ENCODE measurements around the gene TMEM269.
A peak's percentile ranks its signal among the peaks of the same experiment; 100 is the strongest.

The TMEM269 gene

DNA sequence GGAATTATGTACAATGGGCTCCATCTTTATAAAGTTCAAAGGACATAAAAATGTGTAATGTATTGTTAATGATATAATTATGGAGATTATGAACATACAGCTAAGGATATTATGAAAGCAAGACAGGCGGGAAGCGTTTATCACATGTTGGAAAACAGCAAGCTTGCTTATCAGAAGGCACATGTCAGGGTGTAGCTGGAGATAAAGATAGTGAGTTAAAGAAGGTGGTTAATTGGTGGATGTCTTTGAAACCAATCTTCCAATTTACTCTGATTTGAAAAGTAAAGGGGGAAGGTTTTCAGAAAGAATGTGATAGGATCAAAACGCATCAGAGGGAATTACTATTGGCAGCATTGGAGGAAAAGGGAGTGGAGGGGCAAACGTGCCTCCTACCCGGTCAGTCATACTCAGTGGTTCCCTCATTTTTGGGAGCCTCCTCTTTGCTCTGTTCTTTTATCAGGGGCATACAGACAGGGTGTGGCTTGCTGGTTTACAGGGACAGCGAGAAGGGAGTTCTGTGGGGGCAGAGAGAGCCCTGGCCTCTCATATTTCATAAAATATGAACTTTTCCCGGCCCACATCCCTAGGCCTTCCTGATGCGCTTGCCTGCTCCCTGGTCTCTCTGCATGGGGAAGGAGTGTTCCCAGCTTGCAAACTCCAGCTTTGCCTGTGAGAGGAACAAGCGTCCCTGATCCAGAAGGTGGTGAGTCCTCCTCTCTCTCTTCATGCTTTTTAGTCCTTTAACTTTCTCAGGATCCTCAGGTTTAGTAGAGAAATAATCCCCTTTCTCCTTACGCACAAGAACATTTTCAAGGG is 40.5 kb downstream of the TMEM269 start:
- FAIRE-seq: no peak
- TF ChIP-seq POLR2AphosphoS5 (IDR thresholded peaks at IDR 0.05; ENCODE audit: low read depth, low read length) (no peak), SPI1 (IDR thresholded peaks at IDR 0.05; ENCODE audit: low read depth, low read length) (no peak), POLR2A (IDR thresholded peaks at IDR 0.05; ENCODE audit: low read depth, low read length) (no peak), POU2F2 (IDR thresholded peaks at IDR 0.05; ENCODE audit: low read depth, low read length) (no peak), PAX5 (IDR thresholded peaks at IDR 0.05; ENCODE audit: insufficient read depth, low read length, severe bottlenecking) (no peak), TAF1 (IDR thresholded peaks at IDR 0.05; ENCODE audit: low read depth, low read length) (no peak)
- DNase-seq (ENCODE audit: insufficient read length, low spot score): no peak

DNA sequence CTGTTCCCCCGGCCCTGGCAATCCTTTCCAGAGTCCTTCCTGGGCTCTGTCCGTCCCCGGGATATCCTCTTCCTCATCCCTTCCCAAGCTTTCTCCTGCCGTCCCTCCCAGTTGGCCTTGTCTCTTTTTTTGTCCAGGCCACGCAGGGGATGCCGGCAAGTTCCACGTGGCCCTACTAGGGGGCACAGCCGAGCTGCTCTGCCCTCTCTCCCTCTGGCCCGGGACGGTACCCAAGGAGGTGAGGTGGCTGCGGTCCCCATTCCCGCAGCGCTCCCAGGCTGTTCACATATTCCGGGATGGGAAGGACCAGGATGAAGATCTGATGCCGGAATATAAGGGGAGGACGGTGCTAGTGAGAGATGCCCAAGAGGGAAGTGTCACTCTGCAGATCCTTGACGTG is 45.8 kb downstream of the TMEM269 start:
- no peak for DNase-seq (ENCODE audit: insufficient read length, low spot score)
- TF ChIP-seq POLR2AphosphoS5 (IDR thresholded peaks at IDR 0.05; ENCODE audit: low read depth, low read length) (no peak), POLR2A (IDR thresholded peaks at IDR 0.05; ENCODE audit: low read depth, low read length) (no peak), SPI1 (IDR thresholded peaks at IDR 0.05; ENCODE audit: low read depth, low read length) (no peak), PAX5 (IDR thresholded peaks at IDR 0.05; ENCODE audit: insufficient read depth, low read length, severe bottlenecking) (no peak), POU2F2 (IDR thresholded peaks at IDR 0.05; ENCODE audit: low read depth, low read length) (no peak), TAF1 (IDR thresholded peaks at IDR 0.05; ENCODE audit: low read depth, low read length) (no peak)
- FAIRE-seq: no peak

DNA sequence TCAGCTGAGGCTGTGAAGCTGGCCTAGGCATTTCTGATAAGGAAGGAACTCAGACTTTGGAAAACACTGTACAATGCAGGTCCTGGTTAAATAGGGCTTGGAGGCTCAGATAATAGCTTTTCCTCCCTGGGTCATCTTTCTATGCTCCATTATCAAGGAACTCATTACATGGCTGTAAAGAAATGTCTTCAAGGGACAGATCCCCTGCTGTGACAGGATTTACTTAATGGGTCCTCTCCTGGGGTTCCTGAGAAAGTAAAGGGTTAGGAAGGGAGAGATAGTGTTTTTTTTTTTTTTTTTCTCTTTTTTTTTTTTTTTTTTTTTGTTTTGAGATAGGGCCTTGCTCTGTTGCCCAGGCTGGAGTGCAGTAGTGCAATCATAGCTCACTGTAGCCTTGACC is 46.5 kb downstream of the TMEM269 start:
- no peak for FAIRE-seq
- no peak for TF ChIP-seq POU2F2 (IDR thresholded peaks at IDR 0.05; ENCODE audit: low read depth, low read length)
- TF ChIP-seq TAF1 (IDR thresholded peaks at IDR 0.05; ENCODE audit: low read depth, low read length): no peak
- TF ChIP-seq PAX5 (IDR thresholded peaks at IDR 0.05; ENCODE audit: insufficient read depth, low read length, severe bottlenecking): no peak
- no peak for TF ChIP-seq SPI1 (IDR thresholded peaks at IDR 0.05; ENCODE audit: low read depth, low read length)
- no peak for TF ChIP-seq POLR2A (IDR thresholded peaks at IDR 0.05; ENCODE audit: low read depth, low read length)
- TF ChIP-seq POLR2AphosphoS5 (IDR thresholded peaks at IDR 0.05; ENCODE audit: low read depth, low read length): no peak
- DNase-seq (ENCODE audit: insufficient read length, low spot score): no peak

DNA sequence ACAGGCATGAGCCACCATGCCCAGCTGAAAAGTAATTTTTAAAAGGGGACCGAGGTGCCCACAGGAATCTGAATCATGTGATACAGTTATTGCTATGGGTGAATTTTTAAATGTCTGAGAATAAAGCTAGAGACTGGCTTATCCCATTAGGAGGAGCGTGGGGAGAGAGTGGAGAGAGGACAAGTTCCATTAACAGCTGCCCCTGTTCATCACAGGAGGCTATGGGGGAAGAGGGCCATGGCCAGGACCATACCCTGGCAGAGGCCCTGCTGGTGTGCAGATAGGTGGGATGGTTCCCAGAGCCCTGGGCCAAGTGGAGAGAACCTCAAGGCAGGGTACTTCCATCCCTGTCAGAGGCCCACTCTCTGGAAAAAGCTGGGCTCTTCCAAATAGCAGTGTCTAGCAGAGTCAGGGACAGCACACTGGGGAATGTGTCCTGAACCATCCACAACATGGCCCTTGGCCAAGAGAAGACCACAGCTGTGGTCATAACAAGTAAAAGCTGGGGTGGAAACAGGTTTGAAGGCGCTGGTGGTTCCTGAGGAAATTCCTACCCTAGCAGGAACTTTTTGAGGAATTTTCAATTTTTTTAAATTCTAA is 48.0 kb downstream of the TMEM269 start:
- no peak for FAIRE-seq
- no peak for DNase-seq (ENCODE audit: insufficient read length, low spot score)
- TF ChIP-seq POLR2AphosphoS5 (IDR thresholded peaks at IDR 0.05; ENCODE audit: low read depth, low read length) (no peak), POU2F2 (IDR thresholded peaks at IDR 0.05; ENCODE audit: low read depth, low read length) (no peak), TAF1 (IDR thresholded peaks at IDR 0.05; ENCODE audit: low read depth, low read length) (no peak)

DNA sequence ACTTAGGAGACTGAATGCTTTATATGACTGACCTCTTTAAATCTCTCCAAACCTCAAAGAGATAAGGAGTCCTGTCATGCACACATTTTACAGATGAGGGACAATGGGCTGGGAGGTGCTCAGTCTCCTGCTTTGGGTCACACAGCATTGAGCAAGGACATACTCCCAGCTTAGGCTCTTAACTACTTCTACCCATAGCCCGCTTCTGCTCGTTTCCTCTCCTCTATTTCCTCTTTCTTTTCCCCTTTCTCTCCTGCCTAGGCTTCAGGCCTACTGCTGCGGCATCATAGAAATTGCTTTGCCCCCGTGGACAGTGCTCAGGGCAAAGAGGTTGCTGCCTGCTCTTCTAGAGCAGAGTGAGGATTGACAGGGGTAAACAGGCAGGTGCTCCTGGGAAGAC is 49.2 kb downstream of the TMEM269 start:
- no peak for DNase-seq (ENCODE audit: insufficient read length, low spot score)
- no peak for FAIRE-seq
- TF ChIP-seq SPI1 (IDR thresholded peaks at IDR 0.05; ENCODE audit: low read depth, low read length): no peak
- TF ChIP-seq POU2F2 (IDR thresholded peaks at IDR 0.05; ENCODE audit: low read depth, low read length): no peak
- TF ChIP-seq POLR2AphosphoS5 (IDR thresholded peaks at IDR 0.05; ENCODE audit: low read depth, low read length): no peak
- no peak for TF ChIP-seq POLR2A (IDR thresholded peaks at IDR 0.05; ENCODE audit: low read depth, low read length)
- TF ChIP-seq PAX5 (IDR thresholded peaks at IDR 0.05; ENCODE audit: insufficient read depth, low read length, severe bottlenecking): no peak
- TF ChIP-seq TAF1 (IDR thresholded peaks at IDR 0.05; ENCODE audit: low read depth, low read length): no peak

DNA sequence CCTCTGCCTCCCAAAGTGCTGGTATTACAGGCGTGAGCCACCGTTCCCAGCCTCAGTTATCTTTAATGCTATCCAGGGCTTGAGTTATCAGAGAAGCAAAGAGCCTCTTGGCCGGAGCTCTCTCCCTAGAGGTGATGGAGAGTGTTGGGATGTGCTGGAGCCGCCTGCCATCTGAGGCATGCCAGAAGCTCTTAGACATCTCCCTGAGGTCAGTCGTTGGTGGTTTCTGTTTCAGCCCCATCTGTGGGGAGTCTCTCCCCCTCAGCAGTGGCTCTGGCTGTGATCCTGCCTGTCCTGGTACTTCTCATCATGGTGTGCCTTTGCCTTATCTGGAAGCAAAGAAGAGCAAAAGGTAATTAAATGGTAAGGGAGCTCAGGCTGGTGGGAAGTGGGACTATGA is 50.0 kb downstream of the TMEM269 start:
- no peak for TF ChIP-seq POU2F2 (IDR thresholded peaks at IDR 0.05; ENCODE audit: low read depth, low read length)
- no peak for TF ChIP-seq TAF1 (IDR thresholded peaks at IDR 0.05; ENCODE audit: low read depth, low read length)
- no peak for TF ChIP-seq PAX5 (IDR thresholded peaks at IDR 0.05; ENCODE audit: insufficient read depth, low read length, severe bottlenecking)
- FAIRE-seq: no peak
- DNase-seq (ENCODE audit: insufficient read length, low spot score): no peak

DNA sequence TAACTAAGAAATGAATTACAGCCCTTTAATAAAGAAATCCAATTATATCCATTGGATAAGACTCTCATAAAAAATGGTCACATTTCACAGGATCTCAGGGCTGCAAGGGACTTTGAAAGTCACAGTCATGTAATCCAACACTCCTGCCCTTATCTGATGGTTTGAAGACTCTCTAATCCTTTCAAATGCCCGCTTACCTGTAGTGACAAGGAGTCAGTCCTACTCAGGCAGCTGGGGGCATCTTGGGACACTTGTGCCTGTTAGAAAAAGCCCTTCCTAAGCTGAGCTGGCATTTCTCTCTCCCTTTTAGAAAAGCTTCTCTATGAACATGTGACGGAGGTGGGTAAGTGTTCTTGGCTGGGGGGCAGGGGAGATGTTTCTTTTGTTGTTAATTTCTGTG is 50.6 kb downstream of the TMEM269 start:
- no peak for DNase-seq (ENCODE audit: insufficient read length, low spot score)
- TF ChIP-seq TAF1 (IDR thresholded peaks at IDR 0.05; ENCODE audit: low read depth, low read length) (no peak), SPI1 (IDR thresholded peaks at IDR 0.05; ENCODE audit: low read depth, low read length) (no peak), POLR2AphosphoS5 (IDR thresholded peaks at IDR 0.05; ENCODE audit: low read depth, low read length) (no peak), POU2F2 (IDR thresholded peaks at IDR 0.05; ENCODE audit: low read depth, low read length) (no peak), POLR2A (IDR thresholded peaks at IDR 0.05; ENCODE audit: low read depth, low read length) (no peak), PAX5 (IDR thresholded peaks at IDR 0.05; ENCODE audit: insufficient read depth, low read length, severe bottlenecking) (no peak)
- no peak for FAIRE-seq

DNA sequence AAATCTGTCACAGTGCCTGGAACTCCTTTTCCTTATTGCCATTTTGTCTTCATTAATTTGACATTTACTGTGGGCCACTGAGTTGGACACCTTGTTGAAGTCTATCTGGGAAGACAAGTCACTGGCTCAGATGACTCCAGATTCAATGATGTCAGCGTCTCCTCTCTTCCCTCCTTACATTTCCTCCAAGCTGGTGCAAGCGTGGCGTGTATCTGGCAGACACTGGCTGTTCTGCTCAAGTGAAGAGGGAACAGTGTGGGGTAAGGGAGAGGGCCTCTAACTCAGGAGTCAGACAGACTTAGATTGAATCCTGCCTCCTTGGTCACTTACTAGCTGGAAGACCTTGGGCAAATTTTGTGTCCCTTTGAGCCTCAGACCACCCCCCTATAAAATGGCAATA is 52.9 kb downstream of the TMEM269 start:
- TF ChIP-seq POLR2A (IDR thresholded peaks at IDR 0.05; ENCODE audit: low read depth, low read length): no peak
- no peak for TF ChIP-seq TAF1 (IDR thresholded peaks at IDR 0.05; ENCODE audit: low read depth, low read length)
- TF ChIP-seq POLR2AphosphoS5 (IDR thresholded peaks at IDR 0.05; ENCODE audit: low read depth, low read length): no peak
- no peak for TF ChIP-seq POU2F2 (IDR thresholded peaks at IDR 0.05; ENCODE audit: low read depth, low read length)
- TF ChIP-seq PAX5 (IDR thresholded peaks at IDR 0.05; ENCODE audit: insufficient read depth, low read length, severe bottlenecking): no peak
- no peak for TF ChIP-seq SPI1 (IDR thresholded peaks at IDR 0.05; ENCODE audit: low read depth, low read length)
- FAIRE-seq: peak; percentile 26
- DNase-seq (ENCODE audit: insufficient read length, low spot score): no peak

DNA sequence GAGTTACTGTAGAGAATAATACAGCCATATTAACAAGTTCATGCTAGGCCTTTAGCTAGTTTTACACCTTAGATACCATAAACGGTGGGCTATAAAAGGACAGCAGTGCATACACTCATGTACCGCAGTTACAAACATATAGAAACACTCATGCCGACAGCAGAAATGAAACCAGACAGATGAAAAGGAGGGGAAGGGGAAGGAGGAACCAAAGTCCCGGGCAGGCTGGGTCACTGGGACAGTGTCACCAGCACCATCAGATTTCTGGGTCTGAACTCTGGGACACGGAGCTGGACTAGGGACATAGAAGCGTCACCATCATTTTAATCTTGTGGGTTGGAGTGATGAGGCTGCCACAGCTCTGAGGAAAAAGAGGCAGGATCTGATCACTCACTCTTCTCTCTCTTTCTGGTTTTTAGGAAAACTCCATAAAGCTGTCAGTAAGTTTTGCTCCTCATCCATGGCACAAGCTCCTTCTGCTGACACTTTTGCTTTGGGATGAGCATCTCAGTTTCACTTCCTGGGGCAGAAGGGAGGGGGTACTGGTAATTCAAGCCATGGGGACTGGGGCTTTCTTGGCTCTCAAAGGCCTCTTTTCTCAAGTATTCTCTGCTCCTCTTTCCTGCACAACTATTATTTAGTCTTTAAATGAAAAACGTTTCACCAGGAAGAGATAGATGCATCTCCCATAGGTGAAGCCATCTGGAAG is 53.8 kb downstream of the TMEM269 start:
- TF ChIP-seq SPI1 (IDR thresholded peaks at IDR 0.05; ENCODE audit: low read depth, low read length) (peak; percentile 59), POU2F2 (IDR thresholded peaks at IDR 0.05; ENCODE audit: low read depth, low read length) (no peak), PAX5 (IDR thresholded peaks at IDR 0.05; ENCODE audit: insufficient read depth, low read length, severe bottlenecking) (no peak), TAF1 (IDR thresholded peaks at IDR 0.05; ENCODE audit: low read depth, low read length) (no peak), POLR2A (IDR thresholded peaks at IDR 0.05; ENCODE audit: low read depth, low read length) (no peak)
- FAIRE-seq (peak; percentile 47), DNase-seq (ENCODE audit: insufficient read length, low spot score) (no peak)
